WTC11 (cell line): ENCODE results near the gene AUH. TPM values are rescaled to one million over a fixed set of nuclear protein-coding genes. Genes with fewer than 3 reads are reported as not detected.

Experiments used
- ATAC-seq: fragments of 200-7000 bp; cut with Tn5 transposase; 2 replicates; pipeline ENCODE4 v1.10.0; 2021; ENCODE audit warnings: mild to moderate bottlenecking, moderate library complexity
- CTCF ChIA-PET: fragments of 300-600 bp; sonication (Branson Sonifier 250); formaldehyde crosslinking; loops from one replicate; lab custom pipeline; 2021; ENCODE audit warnings: antibody characterized with exemption; lab: Charles Lee
- POLR2A ChIA-PET: fragments of 350-600 bp; sonication (Branson Sonifier 250); formaldehyde crosslinking; loops from one replicate; lab custom pipeline; 2021; ENCODE audit warnings: antibody characterized with exemption; lab: Charles Lee
- DNase-seq: peaks from one replicate; pipeline ENCODE4 v3.0.0; 2021; ENCODE audit warnings: low spot score
- H3K27ac Mint-ChIP-seq: 2 replicates; pipeline ENCODE4 v1.8.0; 2021; ENCODE audit warnings: mixed read lengths
- H3K27me3 Mint-ChIP-seq: 2 replicates; pipeline ENCODE4 v1.8.0; 2021; ENCODE audit warnings: low read depth, mild to moderate bottlenecking, moderate library complexity, mixed read lengths
- H3K36me3 Mint-ChIP-seq: 2 replicates; pipeline ENCODE4 v1.8.0; 2021; ENCODE audit warnings: mixed read lengths
- H3K4me1 Mint-ChIP-seq: 2 replicates; pipeline ENCODE4 v1.8.0; 2022; ENCODE audit warnings: mixed read lengths
- H3K4me3 Mint-ChIP-seq: 2 replicates; pipeline ENCODE4 v1.8.0; 2021; ENCODE audit warnings: mild to moderate bottlenecking, moderate library complexity, mixed read lengths
- H3K9me3 Mint-ChIP-seq: 2 replicates; pipeline ENCODE4 v1.8.0; 2021; ENCODE audit warnings: mixed read lengths
- CBFB ChIP-seq: sonication (generic); formaldehyde crosslinking; IDR thresholded peaks from 2 replicates; pipeline ENCODE4 v1.8.1; 2022; ENCODE audit warnings: mild to moderate bottlenecking, low read depth, missing genetic modification reagents
- ELF4 ChIP-seq: sonication (generic); formaldehyde crosslinking; IDR thresholded peaks from 2 replicates; pipeline ENCODE4 v1.8.1; 2022; ENCODE audit warnings: low read depth, mild to moderate bottlenecking, moderate library complexity, missing genetic modification reagents
- ESRRA ChIP-seq: sonication (generic); formaldehyde crosslinking; IDR thresholded peaks from 2 replicates; pipeline ENCODE4 v1.8.1; 2022; ENCODE audit warnings: mild to moderate bottlenecking, missing genetic modification reagents, borderline replicate concordance
- FOXJ3 ChIP-seq: sonication (generic); formaldehyde crosslinking; IDR thresholded peaks from 2 replicates; pipeline ENCODE4 v1.9.0; 2021; ENCODE audit warnings: missing genetic modification reagents, mild to moderate bottlenecking, borderline replicate concordance
- GTF2I ChIP-seq: fragments of 250-450 bp; sonication (Bioruptor Pico); conservative IDR thresholded peaks from 2 replicates; pipeline ENCODE4 v1.4.0; 2021; ENCODE audit warnings: mild to moderate bottlenecking
- JUN ChIP-seq: sonication (generic); formaldehyde crosslinking; IDR thresholded peaks from 2 replicates; pipeline ENCODE4 v1.8.0; 2023; ENCODE audit warnings: mild to moderate bottlenecking, missing genetic modification reagents
- MYBL2 ChIP-seq: sonication (generic); formaldehyde crosslinking; IDR thresholded peaks from 2 replicates; pipeline ENCODE4 v1.8.1; 2023; ENCODE audit warnings: mild to moderate bottlenecking, moderate library complexity, missing genetic modification reagents
- NR2C2 ChIP-seq: sonication (generic); formaldehyde crosslinking; IDR thresholded peaks from 2 replicates; pipeline ENCODE4 v1.8.0; 2022; ENCODE audit warnings: mild to moderate bottlenecking, missing genetic modification reagents
- SMAD3 ChIP-seq: sonication (generic); formaldehyde crosslinking; IDR thresholded peaks from 2 replicates; pipeline ENCODE4 v1.8.0; 2022; ENCODE audit warnings: missing genetic modification reagents, mild to moderate bottlenecking, borderline replicate concordance
- ZBTB21 ChIP-seq: sonication (generic); formaldehyde crosslinking; IDR thresholded peaks from 2 replicates; pipeline ENCODE4 v1.8.1; 2023; ENCODE audit warnings: mild to moderate bottlenecking, missing genetic modification reagents, borderline replicate concordance
- ZNF121 ChIP-seq: sonication (generic); formaldehyde crosslinking; IDR thresholded peaks from 2 replicates; pipeline ENCODE4 v1.8.0; 2023; ENCODE audit warnings: missing genetic modification reagents
- ZNF263 ChIP-seq: sonication (generic); formaldehyde crosslinking; IDR thresholded peaks from 2 replicates; pipeline ENCODE4 v1.8.1; 2022; ENCODE audit warnings: low read depth, mild to moderate bottlenecking, moderate library complexity, missing genetic modification reagents
- total RNA-seq: library from RNA; stranded (reverse); gene quantifications from 3 replicates; pipeline ENCODE4 v1.2.3, GENCODE V29; 2021
- TF ChIP-seq, protein P1 (sequence below): fragments of 250-450 bp; sonication (Bioruptor Pico); IDR thresholded peaks from 2 replicates; pipeline ENCODE4 v1.9.0; 2021; ENCODE audit warnings: mild to moderate bottlenecking, borderline replicate concordance
- TF ChIP-seq, protein P2 (sequence below): fragments of 200-600 bp; IDR thresholded peaks from 2 replicates; pipeline ENCODE4 v1.8.0; 2022; ENCODE audit warnings: antibody characterized with exemption
- TF ChIP-seq, protein P3 (sequence below): sonication (generic); formaldehyde crosslinking; IDR thresholded peaks from 2 replicates; pipeline ENCODE4 v1.8.0; 2022; ENCODE audit warnings: mild to moderate bottlenecking, missing genetic modification reagents
- TF ChIP-seq, protein P4 (sequence below): sonication (generic); formaldehyde crosslinking; IDR thresholded peaks from 2 replicates; pipeline ENCODE4 v1.8.1; 2023; ENCODE audit warnings: mild to moderate bottlenecking, missing genetic modification reagents, moderate library complexity
- TF ChIP-seq, protein P5 (sequence below): sonication (generic); formaldehyde crosslinking; IDR thresholded peaks from 2 replicates; pipeline ENCODE4 v1.8.0; 2022; ENCODE audit warnings: mild to moderate bottlenecking, missing genetic modification reagents
- TF ChIP-seq, protein P6 (sequence below): sonication (generic); formaldehyde crosslinking; IDR thresholded peaks from 2 replicates; pipeline ENCODE4 v1.8.0; 2023; ENCODE audit warnings: mild to moderate bottlenecking, missing genetic modification reagents
- TF ChIP-seq, protein P7 (sequence below): sonication (generic); formaldehyde crosslinking; IDR thresholded peaks from 2 replicates; pipeline ENCODE4 v1.8.1; 2023; ENCODE audit warnings: mild to moderate bottlenecking, missing genetic modification reagents, moderate library complexity

The AUH gene
- total RNA-seq, 1 experiment from 2014 or later, result 30.4 TPM

DNA sequence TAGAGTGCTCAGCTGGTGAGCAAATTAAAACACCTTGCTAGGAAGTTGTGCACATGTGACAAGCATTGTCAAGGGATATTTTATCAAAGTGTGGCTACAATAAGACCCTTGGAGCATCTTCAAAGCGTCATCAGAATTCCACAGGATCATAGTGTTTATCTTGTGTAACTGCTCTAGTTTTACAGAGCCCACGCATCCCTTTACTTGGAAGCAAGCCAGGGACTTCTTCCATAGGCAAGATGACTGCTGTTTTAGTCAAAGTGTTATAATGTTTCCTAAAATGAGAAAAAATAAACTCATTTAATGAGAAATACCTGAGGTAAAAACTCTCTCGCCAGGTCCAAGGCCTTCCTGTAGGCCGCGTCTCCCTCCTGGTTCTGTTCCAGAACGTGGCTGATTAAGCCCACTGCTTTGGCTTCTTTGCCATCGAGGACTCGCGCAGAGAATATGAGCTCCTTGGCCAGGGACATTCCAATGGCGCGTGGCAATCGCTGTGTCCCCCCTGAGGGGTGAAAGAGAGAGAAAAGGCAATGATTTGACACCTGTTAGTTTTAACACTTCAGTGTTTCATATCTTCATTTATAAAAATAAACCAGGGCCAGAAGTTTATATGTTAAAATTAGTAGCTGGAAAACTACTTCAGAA lies 141.1 kb downstream of the AUH start:
- peaks cover 20% of the 10 kb centered on the region for H3K4me1 Mint-ChIP-seq
- no peaks in the 10 kb centered on the region for H3K9me3 Mint-ChIP-seq
- POLR2A ChIA-PET, result no interaction called here
- no peak for ATAC-seq
- TF ChIP-seq JUN (CRISPR knock-in tag) (no peak), GTF2I (no peak), NR2C2 (CRISPR knock-in tag) (no peak), ESRRA (CRISPR knock-in tag) (no peak), ZNF263 (CRISPR knock-in tag) (no peak), ELF4 (no peak), ZNF121 (CRISPR knock-in tag) (no peak), MYBL2 (CRISPR knock-in tag) (no peak)
- TF ChIP-seq, protein P1, sequence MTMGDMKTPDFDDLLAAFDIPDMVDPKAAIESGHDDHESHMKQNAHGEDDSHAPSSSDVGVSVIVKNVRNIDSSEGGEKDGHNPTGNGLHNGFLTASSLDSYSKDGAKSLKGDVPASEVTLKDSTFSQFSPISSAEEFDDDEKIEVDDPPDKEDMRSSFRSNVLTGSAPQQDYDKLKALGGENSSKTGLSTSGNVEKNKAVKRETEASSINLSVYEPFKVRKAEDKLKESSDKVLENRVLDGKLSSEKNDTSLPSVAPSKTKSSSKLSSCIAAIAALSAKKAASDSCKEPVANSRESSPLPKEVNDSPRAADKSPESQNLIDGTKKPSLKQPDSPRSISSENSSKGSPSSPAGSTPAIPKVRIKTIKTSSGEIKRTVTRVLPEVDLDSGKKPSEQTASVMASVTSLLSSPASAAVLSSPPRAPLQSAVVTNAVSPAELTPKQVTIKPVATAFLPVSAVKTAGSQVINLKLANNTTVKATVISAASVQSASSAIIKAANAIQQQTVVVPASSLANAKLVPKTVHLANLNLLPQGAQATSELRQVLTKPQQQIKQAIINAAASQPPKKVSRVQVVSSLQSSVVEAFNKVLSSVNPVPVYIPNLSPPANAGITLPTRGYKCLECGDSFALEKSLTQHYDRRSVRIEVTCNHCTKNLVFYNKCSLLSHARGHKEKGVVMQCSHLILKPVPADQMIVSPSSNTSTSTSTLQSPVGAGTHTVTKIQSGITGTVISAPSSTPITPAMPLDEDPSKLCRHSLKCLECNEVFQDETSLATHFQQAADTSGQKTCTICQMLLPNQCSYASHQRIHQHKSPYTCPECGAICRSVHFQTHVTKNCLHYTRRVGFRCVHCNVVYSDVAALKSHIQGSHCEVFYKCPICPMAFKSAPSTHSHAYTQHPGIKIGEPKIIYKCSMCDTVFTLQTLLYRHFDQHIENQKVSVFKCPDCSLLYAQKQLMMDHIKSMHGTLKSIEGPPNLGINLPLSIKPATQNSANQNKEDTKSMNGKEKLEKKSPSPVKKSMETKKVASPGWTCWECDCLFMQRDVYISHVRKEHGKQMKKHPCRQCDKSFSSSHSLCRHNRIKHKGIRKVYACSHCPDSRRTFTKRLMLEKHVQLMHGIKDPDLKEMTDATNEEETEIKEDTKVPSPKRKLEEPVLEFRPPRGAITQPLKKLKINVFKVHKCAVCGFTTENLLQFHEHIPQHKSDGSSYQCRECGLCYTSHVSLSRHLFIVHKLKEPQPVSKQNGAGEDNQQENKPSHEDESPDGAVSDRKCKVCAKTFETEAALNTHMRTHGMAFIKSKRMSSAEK, result no peak
- TF ChIP-seq, protein P2, sequence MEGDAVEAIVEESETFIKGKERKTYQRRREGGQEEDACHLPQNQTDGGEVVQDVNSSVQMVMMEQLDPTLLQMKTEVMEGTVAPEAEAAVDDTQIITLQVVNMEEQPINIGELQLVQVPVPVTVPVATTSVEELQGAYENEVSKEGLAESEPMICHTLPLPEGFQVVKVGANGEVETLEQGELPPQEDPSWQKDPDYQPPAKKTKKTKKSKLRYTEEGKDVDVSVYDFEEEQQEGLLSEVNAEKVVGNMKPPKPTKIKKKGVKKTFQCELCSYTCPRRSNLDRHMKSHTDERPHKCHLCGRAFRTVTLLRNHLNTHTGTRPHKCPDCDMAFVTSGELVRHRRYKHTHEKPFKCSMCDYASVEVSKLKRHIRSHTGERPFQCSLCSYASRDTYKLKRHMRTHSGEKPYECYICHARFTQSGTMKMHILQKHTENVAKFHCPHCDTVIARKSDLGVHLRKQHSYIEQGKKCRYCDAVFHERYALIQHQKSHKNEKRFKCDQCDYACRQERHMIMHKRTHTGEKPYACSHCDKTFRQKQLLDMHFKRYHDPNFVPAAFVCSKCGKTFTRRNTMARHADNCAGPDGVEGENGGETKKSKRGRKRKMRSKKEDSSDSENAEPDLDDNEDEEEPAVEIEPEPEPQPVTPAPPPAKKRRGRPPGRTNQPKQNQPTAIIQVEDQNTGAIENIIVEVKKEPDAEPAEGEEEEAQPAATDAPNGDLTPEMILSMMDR, result no peak
- TF ChIP-seq, protein P3, sequence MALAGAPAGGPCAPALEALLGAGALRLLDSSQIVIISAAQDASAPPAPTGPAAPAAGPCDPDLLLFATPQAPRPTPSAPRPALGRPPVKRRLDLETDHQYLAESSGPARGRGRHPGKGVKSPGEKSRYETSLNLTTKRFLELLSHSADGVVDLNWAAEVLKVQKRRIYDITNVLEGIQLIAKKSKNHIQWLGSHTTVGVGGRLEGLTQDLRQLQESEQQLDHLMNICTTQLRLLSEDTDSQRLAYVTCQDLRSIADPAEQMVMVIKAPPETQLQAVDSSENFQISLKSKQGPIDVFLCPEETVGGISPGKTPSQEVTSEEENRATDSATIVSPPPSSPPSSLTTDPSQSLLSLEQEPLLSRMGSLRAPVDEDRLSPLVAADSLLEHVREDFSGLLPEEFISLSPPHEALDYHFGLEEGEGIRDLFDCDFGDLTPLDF (CRISPR knock-in tag), result no peak
- TF ChIP-seq, protein P4, sequence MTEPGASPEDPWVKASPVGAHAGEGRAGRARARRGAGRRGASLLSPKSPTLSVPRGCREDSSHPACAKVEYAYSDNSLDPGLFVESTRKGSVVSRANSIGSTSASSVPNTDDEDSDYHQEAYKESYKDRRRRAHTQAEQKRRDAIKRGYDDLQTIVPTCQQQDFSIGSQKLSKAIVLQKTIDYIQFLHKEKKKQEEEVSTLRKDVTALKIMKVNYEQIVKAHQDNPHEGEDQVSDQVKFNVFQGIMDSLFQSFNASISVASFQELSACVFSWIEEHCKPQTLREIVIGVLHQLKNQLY (CRISPR knock-in tag), result no peak
- TF ChIP-seq, protein P5, sequence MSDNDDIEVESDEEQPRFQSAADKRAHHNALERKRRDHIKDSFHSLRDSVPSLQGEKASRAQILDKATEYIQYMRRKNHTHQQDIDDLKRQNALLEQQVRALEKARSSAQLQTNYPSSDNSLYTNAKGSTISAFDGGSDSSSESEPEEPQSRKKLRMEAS (CRISPR knock-in tag), result no peak
- no peak for DNase-seq
- CTCF ChIA-PET, result no interaction called here
- H3K4me3 Mint-ChIP-seq, result no peak overlapping the region
- no peak overlapping the region for H3K27ac Mint-ChIP-seq
- no peaks in the 10 kb centered on the region for H3K27me3 Mint-ChIP-seq
- peaks cover 20% of the 10 kb centered on the region for H3K36me3 Mint-ChIP-seq

DNA sequence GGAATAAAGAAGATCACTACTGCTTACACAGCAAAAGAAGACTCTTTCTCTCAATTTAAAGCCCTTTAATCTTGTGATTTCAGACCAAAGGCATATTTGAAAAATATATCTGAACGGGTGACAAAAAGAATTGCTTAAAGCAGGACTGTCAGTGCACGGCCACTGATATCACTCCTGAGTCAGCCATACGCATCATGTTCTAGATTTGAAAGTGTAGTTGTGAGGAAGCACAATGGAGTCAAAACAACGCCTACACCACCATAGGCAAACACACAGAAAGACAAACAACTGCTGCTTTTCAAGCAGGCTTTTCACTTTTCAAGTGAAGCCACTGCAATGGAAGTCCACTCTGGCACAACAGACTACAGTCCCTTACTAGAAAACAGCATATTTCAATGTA lies 141.7 kb downstream of the AUH start:
- no peak for ATAC-seq

More for the DNA sequence above, 141.7 kb downstream of the AUH start:
- DNase-seq, result no peak
- Mint-ChIP-seq H3K9me3 (no peaks in the 10 kb centered on the region), H3K4me3 (no peak overlapping the region), H3K27ac (no peak overlapping the region), H3K4me1 (peaks cover 20% of the 10 kb centered on the region), H3K36me3 (peaks cover 20% of the 10 kb centered on the region), H3K27me3 (no peaks in the 10 kb centered on the region)
- CTCF ChIA-PET, result no interaction called here
- TF ChIP-seq ZNF121 (CRISPR knock-in tag) (no peak), ZBTB21 (CRISPR knock-in tag) (no peak), GTF2I (no peak), CBFB (CRISPR knock-in tag) (no peak), SMAD3 (CRISPR knock-in tag) (no peak), FOXJ3 (CRISPR knock-in tag) (no peak)
- TF ChIP-seq, protein P6, sequence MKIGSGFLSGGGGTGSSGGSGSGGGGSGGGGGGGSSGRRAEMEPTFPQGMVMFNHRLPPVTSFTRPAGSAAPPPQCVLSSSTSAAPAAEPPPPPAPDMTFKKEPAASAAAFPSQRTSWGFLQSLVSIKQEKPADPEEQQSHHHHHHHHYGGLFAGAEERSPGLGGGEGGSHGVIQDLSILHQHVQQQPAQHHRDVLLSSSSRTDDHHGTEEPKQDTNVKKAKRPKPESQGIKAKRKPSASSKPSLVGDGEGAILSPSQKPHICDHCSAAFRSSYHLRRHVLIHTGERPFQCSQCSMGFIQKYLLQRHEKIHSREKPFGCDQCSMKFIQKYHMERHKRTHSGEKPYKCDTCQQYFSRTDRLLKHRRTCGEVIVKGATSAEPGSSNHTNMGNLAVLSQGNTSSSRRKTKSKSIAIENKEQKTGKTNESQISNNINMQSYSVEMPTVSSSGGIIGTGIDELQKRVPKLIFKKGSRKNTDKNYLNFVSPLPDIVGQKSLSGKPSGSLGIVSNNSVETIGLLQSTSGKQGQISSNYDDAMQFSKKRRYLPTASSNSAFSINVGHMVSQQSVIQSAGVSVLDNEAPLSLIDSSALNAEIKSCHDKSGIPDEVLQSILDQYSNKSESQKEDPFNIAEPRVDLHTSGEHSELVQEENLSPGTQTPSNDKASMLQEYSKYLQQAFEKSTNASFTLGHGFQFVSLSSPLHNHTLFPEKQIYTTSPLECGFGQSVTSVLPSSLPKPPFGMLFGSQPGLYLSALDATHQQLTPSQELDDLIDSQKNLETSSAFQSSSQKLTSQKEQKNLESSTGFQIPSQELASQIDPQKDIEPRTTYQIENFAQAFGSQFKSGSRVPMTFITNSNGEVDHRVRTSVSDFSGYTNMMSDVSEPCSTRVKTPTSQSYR (CRISPR knock-in tag), result no peak
- TF ChIP-seq, protein P7, sequence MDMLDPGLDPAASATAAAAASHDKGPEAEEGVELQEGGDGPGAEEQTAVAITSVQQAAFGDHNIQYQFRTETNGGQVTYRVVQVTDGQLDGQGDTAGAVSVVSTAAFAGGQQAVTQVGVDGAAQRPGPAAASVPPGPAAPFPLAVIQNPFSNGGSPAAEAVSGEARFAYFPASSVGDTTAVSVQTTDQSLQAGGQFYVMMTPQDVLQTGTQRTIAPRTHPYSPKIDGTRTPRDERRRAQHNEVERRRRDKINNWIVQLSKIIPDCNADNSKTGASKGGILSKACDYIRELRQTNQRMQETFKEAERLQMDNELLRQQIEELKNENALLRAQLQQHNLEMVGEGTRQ (CRISPR knock-in tag), result no peak
- POLR2A ChIA-PET, result no interaction called here
